ENCODE measurements around the gene TPX2.
"Not testable (repeated sequence)": the region's sequence is repeated elsewhere in the genome, so short reads cannot be mapped to it uniquely, and the experiment has no call there.

Gene TPX2

DNA sequence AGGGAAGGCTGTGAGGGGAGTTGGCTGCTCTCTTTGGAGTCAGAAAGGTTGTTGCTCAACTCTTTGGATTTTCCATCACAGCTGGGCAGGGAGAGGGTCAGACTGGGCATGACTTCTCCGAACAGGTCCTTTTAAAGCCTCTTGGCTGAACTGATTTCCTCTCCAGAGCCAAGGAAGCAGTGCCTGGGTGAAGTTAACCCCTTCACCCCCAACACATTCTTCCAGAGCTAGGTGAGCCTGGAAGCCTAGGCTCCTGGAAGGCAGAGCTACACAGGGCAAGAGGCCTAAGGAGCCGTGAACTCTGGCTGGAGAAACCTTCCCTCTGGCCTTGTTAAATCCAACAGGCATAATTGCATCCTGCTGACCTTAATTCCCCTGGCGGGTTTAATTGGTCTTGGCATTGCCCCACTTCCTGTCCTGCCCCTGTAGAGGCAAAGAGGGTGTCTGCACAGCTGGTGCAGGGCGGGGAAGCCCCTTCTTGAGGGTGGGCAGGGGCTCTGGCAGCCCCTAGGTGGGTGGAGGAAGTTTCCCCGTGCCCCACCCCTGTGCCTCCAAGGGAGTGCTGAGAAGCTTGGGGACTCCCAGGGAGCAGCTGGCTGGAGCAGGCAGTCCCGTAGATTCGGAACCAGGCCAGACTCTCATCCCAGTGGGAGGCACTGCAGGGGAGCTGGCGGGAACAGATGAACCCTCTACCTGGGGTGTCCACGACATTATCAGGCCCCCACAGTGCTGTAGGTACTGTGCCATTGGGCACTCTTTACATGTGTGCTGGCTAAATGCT lies 76.5 kb downstream of the TPX2 start:
- no peak for DNase-seq

- no peak for DNase-seq
Observed at GRCh38 chr20:31816221-31816620, 77.1 kb downstream of the TPX2 start.

DNA sequence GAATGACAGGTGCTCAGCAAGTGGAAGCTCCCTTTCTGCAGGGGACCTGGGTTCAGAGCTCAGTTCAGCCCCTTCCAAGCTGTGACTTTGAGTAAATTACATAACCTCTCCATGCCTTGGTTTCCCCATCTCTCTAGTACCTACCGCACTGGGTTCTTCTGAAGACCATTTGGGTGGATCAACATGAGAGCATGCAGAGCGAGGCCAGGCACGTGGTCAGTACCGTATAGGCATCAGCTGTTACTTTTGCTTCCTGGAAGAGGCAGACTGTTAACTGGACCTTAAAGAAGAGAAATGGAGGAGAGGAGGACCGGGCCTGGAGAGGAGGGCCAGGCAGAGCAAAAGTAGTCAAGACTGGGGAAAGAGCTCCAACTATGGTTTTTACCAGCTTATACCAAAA lies 78.4 kb downstream of the TPX2 start:
- no peak for DNase-seq

DNA sequence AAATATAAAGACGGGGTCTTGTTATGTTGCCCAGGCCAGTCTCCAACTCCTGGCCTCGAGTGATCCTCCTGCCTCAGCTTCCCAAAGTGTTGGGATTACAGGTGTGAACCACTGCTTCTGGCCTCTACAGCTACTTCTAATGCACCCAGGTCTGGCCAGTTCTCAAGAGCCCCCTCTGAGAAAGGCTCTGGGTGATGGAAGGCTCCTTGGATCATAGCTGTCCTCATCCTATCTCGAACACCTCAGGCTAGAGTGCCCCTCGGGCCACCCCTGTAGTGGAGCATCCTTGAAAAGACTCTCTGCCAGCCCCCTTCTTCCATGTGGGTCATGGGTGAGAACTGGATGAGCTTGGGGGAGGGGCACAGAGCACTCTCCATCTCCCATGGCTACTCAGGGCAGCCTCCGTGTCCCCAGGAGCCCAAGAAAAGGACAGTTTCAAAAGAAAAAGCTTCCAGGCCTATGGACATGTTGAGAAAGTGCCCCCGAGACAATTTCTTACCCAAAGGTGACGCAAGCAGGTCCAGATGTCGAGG lies 79.4 kb downstream of the TPX2 start:
- DNase-seq: no peak

DNA sequence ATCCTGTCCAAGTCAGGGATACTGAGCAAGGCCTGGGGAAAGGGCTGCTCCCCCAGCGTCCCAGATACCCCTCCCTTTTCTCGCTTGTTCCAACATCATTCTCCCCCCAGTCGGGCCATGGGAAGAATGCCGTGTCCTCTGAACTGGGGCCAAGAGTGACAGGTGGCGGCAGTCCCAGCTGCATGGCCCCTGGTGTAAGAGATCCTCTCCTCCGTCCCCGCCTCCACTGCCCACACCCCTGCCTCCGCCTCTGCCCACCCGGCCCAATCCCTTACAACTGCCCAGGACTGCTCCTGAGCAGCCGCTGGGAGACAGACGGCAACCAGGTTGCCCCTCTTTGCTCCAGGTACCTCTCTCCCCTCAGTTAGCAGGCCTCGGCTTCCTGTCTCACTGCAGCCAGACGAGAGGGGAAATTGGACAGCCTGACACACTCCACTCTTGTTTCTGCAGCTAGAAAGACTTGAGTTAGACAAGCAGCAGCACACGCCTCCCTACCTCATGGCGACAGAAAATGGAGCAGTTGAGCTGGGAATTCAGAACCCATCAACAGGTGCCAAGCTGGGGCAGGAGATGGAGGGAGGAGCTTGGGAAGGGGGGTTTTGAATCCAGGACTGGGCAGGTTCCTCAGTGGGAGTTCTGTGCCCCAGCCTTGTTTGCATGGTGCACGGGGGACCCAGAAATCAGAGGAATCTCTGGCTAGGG lies 80.1 kb downstream of the TPX2 start, which contains the start of gene MYLK2:
Gene MYLK2 (plus strand): TSS at position 274 of the 702 bp plus-strand sequence. CDS start 225 bp downstream, at position 499.
- no peak for DNase-seq

DNA sequence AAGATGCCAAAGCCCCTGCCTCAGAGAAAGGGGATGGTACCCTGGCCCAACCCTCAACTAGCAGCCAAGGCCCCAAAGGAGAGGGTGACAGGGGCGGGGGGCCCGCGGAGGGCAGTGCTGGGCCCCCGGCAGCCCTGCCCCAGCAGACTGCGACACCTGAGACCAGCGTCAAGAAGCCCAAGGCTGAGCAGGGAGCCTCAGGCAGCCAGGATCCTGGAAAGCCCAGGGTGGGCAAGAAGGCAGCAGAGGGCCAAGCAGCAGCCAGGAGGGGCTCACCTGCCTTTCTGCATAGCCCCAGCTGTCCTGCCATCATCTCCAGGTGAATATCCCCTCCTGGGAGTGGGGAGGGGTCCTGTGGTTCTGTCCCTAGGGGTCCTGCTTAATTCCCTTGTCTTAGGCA lies 81.1 kb downstream of the TPX2 start:
- no peak for DNase-seq

GRCh38 chr20:31821427-31821826 lies 82.3 kb downstream of the TPX2 start:
- no peak for DNase-seq

GRCh38 chr20:31822421-31823330 lies 83.6 kb downstream of the TPX2 start:
- DNase-seq: peak; percentile 87

GRCh38 chr20:31823360-31824124 lies 84.5 kb downstream of the TPX2 start:
- no peak for DNase-seq

- DNase-seq: no peak
Observed at GRCh38 chr20:31824125-31824485, 85.0 kb downstream of the TPX2 start.

DNA sequence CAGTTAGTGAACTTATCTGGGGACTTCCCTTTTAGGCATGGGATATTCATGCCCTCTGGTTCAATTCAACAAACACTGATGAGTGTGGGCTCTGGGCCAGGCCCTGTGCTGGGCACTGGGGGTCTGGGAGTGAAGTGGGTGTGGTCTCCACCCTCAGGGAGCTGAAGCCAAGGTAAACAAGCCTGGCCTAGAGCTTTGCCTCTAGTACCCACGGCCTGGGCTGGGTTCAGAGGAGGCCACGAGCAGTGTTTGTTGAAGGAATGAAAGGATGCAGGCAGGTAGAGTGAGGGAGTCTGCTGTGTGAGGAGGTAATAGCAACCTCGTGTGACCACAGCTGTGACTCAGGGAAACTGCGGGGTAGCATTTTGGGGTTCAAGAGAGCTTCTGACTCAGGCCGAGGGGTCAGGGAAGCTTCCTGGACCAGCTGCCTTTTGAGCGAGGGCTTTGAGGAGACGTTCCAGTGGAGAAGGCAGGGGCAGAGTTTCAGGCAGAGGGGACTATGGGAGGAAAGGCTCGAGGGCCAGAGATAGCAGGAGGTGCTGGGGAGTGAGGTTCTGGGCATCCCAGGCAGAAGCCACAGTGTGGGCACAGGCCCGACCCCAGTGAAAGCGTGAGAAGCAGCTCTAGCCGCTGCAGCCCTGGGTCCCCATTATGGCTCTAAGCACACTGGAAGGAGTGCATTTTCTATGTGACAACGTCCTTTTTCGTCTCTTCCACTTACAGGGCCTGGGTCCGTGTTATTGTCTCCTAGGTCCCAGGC lies 85.6 kb downstream of the TPX2 start:
- no peak for DNase-seq

GRCh38 chr20:31826074-31826473 lies 87.0 kb downstream of the TPX2 start:
- no peak for DNase-seq

DNA sequence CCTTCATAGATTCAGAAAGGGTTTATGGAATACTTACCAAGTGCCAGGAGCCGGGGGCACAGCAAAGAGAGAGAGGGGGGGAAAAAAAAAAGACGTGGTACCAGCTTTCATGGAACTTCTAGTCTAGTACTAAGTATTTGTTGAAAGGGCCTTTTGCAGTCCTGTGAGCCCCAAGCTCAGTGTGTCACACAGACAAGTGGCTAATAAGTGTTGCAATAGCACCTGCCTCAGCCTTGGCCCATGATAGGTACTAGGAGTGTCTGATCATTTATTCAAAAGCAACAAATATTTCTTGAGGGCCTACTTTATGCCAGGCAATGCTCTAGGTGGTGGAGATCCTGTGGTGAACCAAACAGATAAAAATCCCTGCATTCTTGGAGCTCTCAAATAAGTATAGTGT lies 88.0 kb downstream of the TPX2 start:
- DNase-seq: no peak

DNA sequence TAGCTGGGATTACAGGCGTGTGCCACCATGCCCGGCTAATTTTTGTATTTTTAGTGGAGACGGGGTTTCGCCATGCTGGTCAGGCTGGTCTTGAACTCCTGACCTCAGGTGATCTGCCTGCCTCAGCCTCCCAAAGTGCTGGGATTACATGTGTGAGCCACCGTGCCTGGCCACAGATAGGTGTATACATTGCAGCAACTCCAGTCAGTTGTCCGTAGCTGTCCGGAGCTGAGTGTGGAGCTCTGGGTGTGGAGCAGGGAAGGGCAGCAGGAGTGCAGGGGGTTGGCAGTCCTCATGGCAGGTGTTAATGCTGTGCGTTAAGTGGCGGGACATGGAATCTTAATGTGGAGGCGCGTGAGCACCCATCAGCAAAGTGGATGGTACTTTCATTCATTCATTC lies 88.9 kb downstream of the TPX2 start:
- not testable (repeated sequence) for DNase-seq

GRCh38 chr20:31829731-31830130 lies 90.6 kb downstream of the TPX2 start:
- peak; percentile 47 for DNase-seq

DNA sequence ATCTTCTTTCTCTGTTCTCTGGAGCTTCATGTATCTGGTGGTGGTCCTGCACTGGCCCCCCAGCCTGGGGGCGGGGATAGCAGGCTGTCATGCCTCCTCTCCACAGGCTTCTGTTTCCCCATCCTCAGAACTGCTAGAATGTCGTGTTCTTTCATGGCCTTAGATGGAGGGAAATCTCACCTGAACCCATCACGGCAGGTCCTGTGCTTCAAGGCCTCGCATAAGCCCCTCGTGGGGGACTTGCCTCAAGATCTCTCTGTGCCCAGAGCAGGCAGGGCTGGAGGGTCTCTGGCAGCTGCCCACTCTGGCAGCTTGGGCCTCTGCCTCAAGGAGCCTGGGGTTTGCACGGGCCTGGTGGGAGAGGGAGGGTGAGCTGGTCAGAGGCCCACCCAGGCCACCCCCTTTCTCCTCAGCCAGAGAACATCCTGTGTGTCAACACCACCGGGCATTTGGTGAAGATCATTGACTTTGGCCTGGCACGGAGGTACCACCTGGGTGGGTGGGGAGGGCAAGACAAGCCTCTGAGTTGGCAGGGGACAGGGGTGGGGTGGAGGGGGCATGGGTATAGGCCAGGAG lies 91.4 kb downstream of the TPX2 start:
- DNase-seq: no peak

GRCh38 chr20:31831211-31831610 lies 92.1 kb downstream of the TPX2 start:
- no peak for DNase-seq

DNA sequence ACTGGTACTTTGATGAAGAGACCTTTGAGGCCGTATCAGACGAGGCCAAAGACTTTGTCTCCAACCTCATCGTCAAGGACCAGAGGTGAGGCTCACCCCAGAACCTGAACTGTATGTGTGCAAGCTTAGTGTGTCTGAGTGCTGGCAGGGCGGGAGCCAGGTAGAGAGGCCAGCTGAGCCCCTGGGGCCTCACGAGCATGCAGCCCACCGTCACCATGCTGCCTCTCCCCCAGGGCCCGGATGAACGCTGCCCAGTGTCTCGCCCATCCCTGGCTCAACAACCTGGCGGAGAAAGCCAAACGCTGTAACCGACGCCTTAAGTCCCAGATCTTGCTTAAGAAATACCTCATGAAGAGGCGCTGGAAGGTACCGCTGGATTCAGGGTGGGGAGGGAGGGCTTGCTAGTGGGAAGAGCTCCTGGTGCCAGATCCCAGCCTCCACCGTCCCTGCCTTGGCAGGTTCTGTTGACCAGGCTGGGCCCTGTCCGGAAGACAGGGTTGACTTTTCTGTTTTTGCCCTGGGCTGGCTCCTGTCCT lies 92.7 kb downstream of the TPX2 start:
- no peak for DNase-seq

GRCh38 chr20:31833130-31833930 lies 94.2 kb downstream of the TPX2 start:
- peak; percentile 93 for DNase-seq

GRCh38 chr20:31833931-31834521 lies 94.9 kb downstream of the TPX2 start:
- no peak for DNase-seq
